HepG2 (cell line): Measurements from ENCODE around the gene GNAT3. TPM values are rescaled to one million over a fixed set of nuclear protein-coding genes. Genes with fewer than 3 reads are reported as not detected.

Experiments used
- ATAC-seq: fragments of 200-7000 bp; cut with Tn5 transposase; 3 replicates; pipeline ENCODE4 v1.9.1; 2020; ENCODE audit warnings: mild to moderate bottlenecking, moderate library complexity
- BruUV-seq: library from RNA; stranded (reverse); fragments of 400-500 nt; replicated peaks from 2 replicates; lab custom pipeline; 2021; lab: Mats Ljungman, UMichigan
- CTCF ChIA-PET: fragments of 300-600 bp; formaldehyde crosslinking; extraction: SDS; loops from one replicate; lab custom pipeline; 2021; ENCODE audit warnings: low total read pairs, inconsistent platforms, low intra/inter-chr PET ratio; lab: Yijun Ruan, JAX
- POLR2A ChIA-PET: fragments of 350-600 bp; sonication (Branson Sonifier 250); formaldehyde crosslinking; loops from one replicate; lab custom pipeline; 2020; ENCODE audit warnings: antibody characterized with exemption, inconsistent platforms; lab: Yijun Ruan, JAX
- DNase-seq: peaks from one replicate; pipeline ENCODE4 v3.0.0-alpha.2; 2015; ENCODE audit warnings: low spot score
- FAIRE-seq: peaks from 3 replicates; lab custom pipeline; 2011; peaks lifted over from hg19 to GRCh38; lab: Jason Lieb, UNC
- H2AFZ ChIP-seq: one replicate; pipeline ENCODE4 v1.6.1; 2011; ENCODE audit warnings: low read length, inconsistent platforms
- H3K27ac ChIP-seq: fragments of 300-600 bp; 3 replicates; pipeline ENCODE4 v1.8.0; 2011; ENCODE audit warnings: mixed run types, mild to moderate bottlenecking, mixed read lengths, low read length, inconsistent platforms; ENCODE audit not compliant: insufficient read depth; ENCODE audit errors: extremely low read length
- H3K27me3 ChIP-seq, 2 experiments: fragments of 200-600 bp in 1 of 2; 2 replicates in 1 of 2; 3 replicates in 1 of 2; pipeline versions ENCODE4 v1.6.0 to v1.8.0; 2011; ENCODE audit warnings: low read length in 2 of 2, mild to moderate bottlenecking in 2 of 2, moderate library complexity in 2 of 2, inconsistent platforms in 1 of 2; ENCODE audit not compliant: insufficient read depth in 2 of 2, control insufficient read depth in 1 of 2
- H3K36me3 ChIP-seq, 2 experiments: fragments of 200-600 bp in 1 of 2; replicated peaks in 1 of 2; 2 replicates in 1 of 2; 3 replicates in 1 of 2; pipeline versions ENCODE4 v1.5.1 to v1.8.0; 2011; ENCODE audit warnings: low read length in 2 of 2, inconsistent platforms in 1 of 2; ENCODE audit not compliant: insufficient read depth in 2 of 2, control insufficient read depth in 1 of 2
- H3K4me1 ChIP-seq: 2 replicates; pipeline ENCODE4 v1.5.1; 2012; ENCODE audit warnings: low read length, inconsistent platforms; ENCODE audit not compliant: insufficient read depth
- H3K4me2 ChIP-seq: 2 replicates; pipeline ENCODE4 v1.6.0; 2011; ENCODE audit warnings: low read depth, low read length, inconsistent platforms
- H3K4me3 ChIP-seq, 3 experiments: fragments of 200-600 bp in 1 of 3; sonication (generic), shearing (Covaris generic) in 1 of 3; replicated peaks in 1 of 3; 2 replicates each; pipeline ENCODE4 v1.5.1; 2011 to 2016; ENCODE audit warnings: low read length in 3 of 3, inconsistent platforms in 2 of 3, low read depth in 2 of 3, mild to moderate bottlenecking in 2 of 3, control low read depth in 1 of 3, mixed read lengths in 1 of 3; ENCODE audit not compliant: insufficient read depth in 1 of 3
- H3K79me2 ChIP-seq: one replicate; pipeline ENCODE4 v1.6.1; 2011; ENCODE audit warnings: low read length, inconsistent platforms; ENCODE audit not compliant: insufficient read depth
- H3K9ac ChIP-seq: 2 replicates; pipeline ENCODE4 v1.6.0; 2011; ENCODE audit warnings: mild to moderate bottlenecking, low read depth, low read length, inconsistent platforms; ENCODE audit not compliant: insufficient read depth
- H3K9me3 ChIP-seq: 2 replicates; pipeline ENCODE4 v1.5.1; 2012; ENCODE audit warnings: mild to moderate bottlenecking, low read length
- H4K20me1 ChIP-seq: 2 replicates; pipeline ENCODE4 v1.6.0; 2011; ENCODE audit warnings: inconsistent platforms, mild to moderate bottlenecking, low read length, moderate library complexity; ENCODE audit not compliant: insufficient read depth
- ARID2 ChIP-seq: sonication (generic); formaldehyde crosslinking; IDR thresholded peaks from 2 replicates; pipeline ENCODE4 v1.8.1; 2022; ENCODE audit warnings: mild to moderate bottlenecking, missing genetic modification reagents, borderline replicate concordance
- BHLHE40 ChIP-seq: IDR thresholded peaks from 2 replicates; pipeline ENCODE4 v1.6.1; 2011; ENCODE audit warnings: low read length, improper control_type of control experiment
- CREM ChIP-seq, 2 experiments: sonication (generic) in 1 of 2; formaldehyde crosslinking in 1 of 2; IDR thresholded peaks; 2 replicates each; pipeline versions ENCODE4 v1.4.0 to v1.6.1; 2016 to 2020; ENCODE audit warnings: antibody characterized with exemption in 1 of 2, mild to moderate bottlenecking in 1 of 2, missing genetic modification reagents in 1 of 2
- DMAP1 ChIP-seq: IDR thresholded peaks from 2 replicates; pipeline ENCODE4 v1.6.1; 2016
- GFI1 ChIP-seq: sonication (generic); formaldehyde crosslinking; IDR thresholded peaks from 2 replicates; pipeline ENCODE4 v1.5.0; 2020; ENCODE audit warnings: missing genetic modification reagents, mild to moderate bottlenecking, borderline replicate concordance
- MEIS1 ChIP-seq: sonication (generic); formaldehyde crosslinking; IDR thresholded peaks from 2 replicates; pipeline ENCODE4 v1.9.0; 2021; ENCODE audit warnings: mild to moderate bottlenecking, missing genetic modification reagents, moderate library complexity, borderline replicate concordance
- NFATC3 ChIP-seq: sonication (generic); formaldehyde crosslinking; IDR thresholded peaks from 2 replicates; pipeline ENCODE4 v1.5.1; 2020; ENCODE audit warnings: mild to moderate bottlenecking, missing genetic modification reagents
- PTBP1 ChIP-seq: fragments of 200-400 bp; formaldehyde crosslinking; IDR thresholded peaks from 2 replicates; pipeline ENCODE4 v1.6.1; 2018; ENCODE audit warnings: low read length, low read depth; ENCODE audit not compliant: poor library complexity, severe bottlenecking
- SATB2 ChIP-seq: sonication (generic); formaldehyde crosslinking; IDR thresholded peaks from 2 replicates; pipeline ENCODE4 v1.5.0; 2020; ENCODE audit warnings: missing genetic modification reagents
- SNAPC2 ChIP-seq: sonication (generic); formaldehyde crosslinking; IDR thresholded peaks from 2 replicates; pipeline ENCODE4 v1.8.1; 2022; ENCODE audit warnings: mild to moderate bottlenecking, missing genetic modification reagents
- SRY ChIP-seq: sonication (generic); formaldehyde crosslinking; IDR thresholded peaks from 2 replicates; pipeline ENCODE4 v1.8.0; 2022; ENCODE audit warnings: mild to moderate bottlenecking, missing genetic modification reagents
- TFDP2 ChIP-seq: sonication (generic); formaldehyde crosslinking; IDR thresholded peaks from 2 replicates; pipeline ENCODE4 v1.4.0; 2020; ENCODE audit warnings: missing genetic modification reagents
- YEATS4 ChIP-seq: sonication (generic); formaldehyde crosslinking; IDR thresholded peaks from 2 replicates; pipeline ENCODE4 v1.4.0; 2020; ENCODE audit warnings: missing genetic modification reagents, borderline replicate concordance
- ZBTB20 ChIP-seq: sonication (generic); formaldehyde crosslinking; IDR thresholded peaks from 2 replicates; pipeline ENCODE4 v1.8.1; 2023; ENCODE audit warnings: missing genetic modification reagents, low read depth, mild to moderate bottlenecking, borderline replicate concordance
- ZBTB39 ChIP-seq: sonication (generic); formaldehyde crosslinking; IDR thresholded peaks from 2 replicates; pipeline ENCODE4 v1.5.0; 2020; ENCODE audit warnings: missing genetic modification reagents
- ZNF253 ChIP-seq: sonication (generic); formaldehyde crosslinking; IDR thresholded peaks from 2 replicates; pipeline ENCODE4 v1.8.0; 2022; ENCODE audit warnings: mild to moderate bottlenecking, missing genetic modification reagents, borderline replicate concordance
- ZNF83 ChIP-seq: sonication (generic); formaldehyde crosslinking; IDR thresholded peaks from 2 replicates; pipeline ENCODE4 v1.4.0; 2020; ENCODE audit warnings: missing genetic modification reagents, mild to moderate bottlenecking, borderline replicate concordance
- WGBS: methylation state at CpG from one replicate; pipeline ENCODE4 v1.1.6; 2017; ENCODE audit warnings: low lambda C conversion rate; 5-methylcytosine and 5-hydroxymethylcytosine counted together
- in situ Hi-C: cut with HindIII; loops from 2 replicates; pipeline ENCODE4 v1.10.0; 2017; ENCODE audit warnings: low pct_unique_long_range_greater_than_20kb; ENCODE audit not compliant: extremely low pct_ligation_motif_present
- intact Hi-C: fragments of 100-400 bp; cut with micrococcal nuclease; formaldehyde crosslinking; loops from one replicate; pipeline ENCODE4 v1.10.0; 2022; ENCODE audit not compliant: unreplicated experiment
- polyA plus RNA-seq, 8 experiments: library from polyadenylated mRNA; depleted of rRNA in 3 of 8; stranded (reverse) in 7 of 8; unstranded in 1 of 8; fragments of >200 nt; fragmentation: Illumina TruSeq in 4 of 8; extraction: Trizol in 4 of 8; gene quantifications; 2 replicates each; pipeline versions ENCODE4 v1.2.1 to v1.2.3, GENCODE V29; 2011 to 2016; ENCODE audit warnings: low read depth in 4 of 8, missing spikeins in 1 of 8, mixed read lengths in 1 of 8; ENCODE audit not compliant: insufficient read depth in 1 of 8
- total RNA-seq, 5 experiments: library from RNA; depleted of rRNA; stranded (reverse); fragments of >200 nt; fragmentation: Illumina TruSeq; extraction: Trizol; gene quantifications; 2 replicates each; pipeline ENCODE4 v1.2.3, GENCODE V29; 2016; ENCODE audit warnings: low read depth in 1 of 5

Gene GNAT3
- total and polyA plus RNA-seq, 2 of the 13 experiments (the other 11 are each of a cell fraction or from before 2014, with no cell fraction given): not detected

GRCh38 chr7:80412842-80413241, 99.0 kb downstream of the GNAT3 start (continued):
- TF ChIP-seq ZNF253 (CRISPR knock-in tag): no peak
- TF ChIP-seq TFDP2 (CRISPR knock-in tag): no peak
- no peak for TF ChIP-seq NFATC3 (CRISPR knock-in tag)

GRCh38 chr7:80411621-80412020, 100.2 kb downstream of the GNAT3 start:
- ChIA-PET CTCF (no interaction called here), POLR2A (no interaction called here)
- Histone ChIP-seq H3K4me3 (no peak overlapping the region), H3K36me3 (no peaks in the 10 kb centered on the region), H3K9me3 (no peaks in the 10 kb centered on the region), H3K27me3 (no peaks in the 10 kb centered on the region), H4K20me1 (no peaks in the 10 kb centered on the region), H3K27ac (no peak overlapping the region), H2AFZ (no peak overlapping the region), H3K4me2 (no peak overlapping the region), H3K79me2 (no peaks in the 10 kb centered on the region), H3K9ac (no peak overlapping the region), H3K4me1 (no peaks in the 10 kb centered on the region)
- intact Hi-C loops: no loop called here
- no peak for ATAC-seq
- no peak for FAIRE-seq
- no peak for TF ChIP-seq DMAP1 (CRISPR knock-in tag)
- TF ChIP-seq CREM (IDR thresholded peaks at IDR 0.05): no peak
- TF ChIP-seq CREM (CRISPR knock-in tag; IDR thresholded peaks at IDR 0.05): no peak
- TF ChIP-seq ARID2 (CRISPR knock-in tag): no peak
- TF ChIP-seq PTBP1: no peak
- no peak for TF ChIP-seq GFI1 (CRISPR knock-in tag)
- TF ChIP-seq MEIS1: no peak
- TF ChIP-seq SNAPC2: no peak
- no peak for TF ChIP-seq ZNF83
- TF ChIP-seq SRY (CRISPR knock-in tag): no peak
- no peak for TF ChIP-seq BHLHE40
- no peak for TF ChIP-seq ZBTB39 (CRISPR knock-in tag)
- TF ChIP-seq SATB2 (CRISPR knock-in tag): no peak
- no peak for TF ChIP-seq YEATS4
- TF ChIP-seq ZBTB20: no peak
- no TSS peak for BruUV-seq
- in situ Hi-C loops: no loop called here
- 53% methylated on average over 2 of the region's 2 CpGs for WGBS
- DNase-seq: no peak
